HCT116 (cell line): Measurements from ENCODE around the gene MIA. TPM values are rescaled to one million over a fixed set of nuclear protein-coding genes. Genes with fewer than 3 reads are reported as not detected.

Experiments
- ATAC-seq: fragments of 200-7000 bp; cut with Tn5 transposase; 2 replicates; pipeline ENCODE4 v1.9.1; 2020; ENCODE audit warnings: mild to moderate bottlenecking, moderate library complexity
- BruUV-seq: library from RNA; stranded (reverse); fragments of 400-500 nt; replicated peaks from 2 replicates; lab custom pipeline; 2021; lab: Mats Ljungman, UMichigan
- CTCF ChIA-PET: fragments of 300-600 bp; sonication (Branson Sonifier 250); formaldehyde crosslinking; loops from one replicate; lab custom pipeline; 2021; ENCODE audit warnings: antibody characterized with exemption; lab: Charles Lee
- POLR2A ChIA-PET: fragments of 300-600, 350-600 bp; sonication (Branson Sonifier 250); formaldehyde crosslinking; loops from one replicate; lab custom pipeline; 2021; ENCODE audit warnings: antibody characterized with exemption; lab: Charles Lee
- RAD21 ChIA-PET, 2 experiments: fragments of 300-600 bp; sonication (Branson Sonifier 250); formaldehyde crosslinking; loops; one replicate each; lab custom pipeline; 2023; ENCODE audit warnings: low total read pairs in 2 of 2; ENCODE audit not compliant: uncharacterized antibody in 2 of 2, unreplicated experiment in 2 of 2, low non-redundant PET in 1 of 2; lab: Charles Lee
- DNase-seq: peaks from one replicate; pipeline ENCODE4 v3.0.0-alpha.2; 2010; ENCODE audit warnings: low read depth, low spot score
- H2AFZ ChIP-seq: fragments of 200-600 bp; shearing (Covaris generic), sonication (generic); 2 replicates; pipeline ENCODE4 v1.6.1; 2017; ENCODE audit warnings: low read depth, mixed run types, mixed read lengths, antibody characterized with exemption, low read length; ENCODE audit not compliant: poor library complexity, severe bottlenecking
- H3K27ac ChIP-seq: 2 replicates; pipeline ENCODE4 v1.5.1; 2012; ENCODE audit warnings: low read depth, low read length
- H3K27me3 ChIP-seq: fragments of 200-600 bp; sonication (generic); 2 replicates; pipeline ENCODE4 v1.6.1; 2016; ENCODE audit warnings: mixed run types, low read length, mixed read lengths; ENCODE audit not compliant: insufficient read depth
- H3K36me3 ChIP-seq, 2 experiments: fragments of 200-500 bp in 1 of 2; fragments of 200-600 bp in 1 of 2; sonication (Bioruptor generic) in 1 of 2; sonication (generic) in 1 of 2; 2 replicates each; pipeline versions ENCODE4 v1.5.1 to v1.6.1; 2014 to 2016; ENCODE audit warnings: low read length in 2 of 2, inconsistent platforms in 1 of 2, mixed read lengths in 1 of 2, mixed run types in 1 of 2; ENCODE audit not compliant: insufficient read depth in 2 of 2, control insufficient read depth in 1 of 2
- H3K4me1 ChIP-seq, 2 experiments: fragments of 200-600 bp in 1 of 2; sonication (generic) in 1 of 2; 2 replicates each; pipeline versions ENCODE4 v1.5.1 to v1.6.1; 2012 to 2017; ENCODE audit warnings: low read length in 2 of 2, inconsistent platforms in 1 of 2, mild to moderate bottlenecking in 1 of 2, mixed read lengths in 1 of 2, mixed run types in 1 of 2, moderate library complexity in 1 of 2; ENCODE audit not compliant: insufficient read depth in 2 of 2, control insufficient read depth in 1 of 2
- H3K4me2 ChIP-seq: fragments of 200-600 bp; sonication (generic); 2 replicates; pipeline ENCODE4 v1.6.1; 2017; ENCODE audit warnings: mixed run types, low read length, mixed read lengths
- H3K4me3 ChIP-seq, 2 experiments: fragments of 200-600 bp in 1 of 2; sonication (generic) in 1 of 2; replicated peaks in 1 of 2; 2 replicates each; pipeline ENCODE4 v1.5.1; 2011 to 2016; ENCODE audit warnings: low read length in 2 of 2, control low read depth in 1 of 2, low read depth in 1 of 2, mild to moderate bottlenecking in 1 of 2, mixed read lengths in 1 of 2, mixed run types in 1 of 2
- H3K79me2 ChIP-seq: fragments of 200-600 bp; sonication (generic); 2 replicates; pipeline ENCODE4 v1.6.1; 2017; ENCODE audit warnings: mild to moderate bottlenecking, mixed run types, low read length, moderate library complexity, mixed read lengths; ENCODE audit not compliant: insufficient read depth
- H3K9ac ChIP-seq: fragments of 200-600 bp; sonication (generic); 2 replicates; pipeline ENCODE4 v1.6.1; 2016; ENCODE audit warnings: low read length, mixed read lengths
- H3K9me2 ChIP-seq: fragments of 200-600 bp; sonication (generic), shearing (Covaris generic); 2 replicates; pipeline ENCODE4 v1.6.1; 2017; ENCODE audit warnings: mixed run types, mild to moderate bottlenecking, moderate library complexity; ENCODE audit not compliant: insufficient read depth
- H3K9me3 ChIP-seq, 2 experiments: fragments of 200-500 bp in 1 of 2; fragments of 200-600 bp in 1 of 2; sonication (Bioruptor generic) in 1 of 2; sonication (generic) in 1 of 2; 2 replicates each; pipeline ENCODE4 v1.6.1; 2014 to 2017; ENCODE audit warnings: low read length in 2 of 2, mixed read lengths in 2 of 2, inconsistent platforms in 1 of 2, low read depth in 1 of 2, mild to moderate bottlenecking in 1 of 2, mixed run types in 1 of 2, moderate library complexity in 1 of 2; ENCODE audit not compliant: control insufficient read depth in 1 of 2, insufficient read depth in 1 of 2
- H4K20me1 ChIP-seq: fragments of 200-600 bp; sonication (generic), shearing (Covaris generic); 2 replicates; pipeline ENCODE4 v1.6.1; 2017; ENCODE audit warnings: mixed run types, mild to moderate bottlenecking, moderate library complexity; ENCODE audit not compliant: insufficient read depth
- CBX3 ChIP-seq: IDR thresholded peaks from 2 replicates; pipeline ENCODE4 v1.6.1; 2012; ENCODE audit warnings: low read depth
- EGR1 ChIP-seq: IDR thresholded peaks from 2 replicates; pipeline ENCODE4 v1.6.1; 2012; ENCODE audit warnings: low read depth
- RAD21 ChIP-seq: IDR thresholded peaks from 2 replicates; pipeline ENCODE4 v1.6.1; 2012; ENCODE audit warnings: low read depth, mild to moderate bottlenecking
- YY1 ChIP-seq: IDR thresholded peaks from 2 replicates; pipeline ENCODE4 v1.6.1; 2011; ENCODE audit warnings: low read length, low read depth, moderate library complexity, mild to moderate bottlenecking; ENCODE audit not compliant: insufficient replicate concordance; ENCODE audit errors: extremely low read depth
- ZBTB33 ChIP-seq: IDR thresholded peaks from 2 replicates; pipeline ENCODE4 v1.6.1; 2011; ENCODE audit warnings: mild to moderate bottlenecking, low read length, moderate library complexity; ENCODE audit not compliant: insufficient replicate concordance; ENCODE audit errors: extremely low read depth
- ZFX ChIP-seq: fragments of 450-650 bp; IDR thresholded peaks from 2 replicates; pipeline ENCODE4 v1.6.1; 2017
- ZNF274 ChIP-seq: fragments of 200-500 bp; sonication (Bioruptor generic); IDR thresholded peaks from 2 replicates; pipeline ENCODE4 v1.6.1; 2014; ENCODE audit warnings: mild to moderate bottlenecking, low read depth, low read length, inconsistent platforms
- intact Hi-C: fragments of 100-400 bp; cut with micrococcal nuclease; formaldehyde crosslinking; loops from 2 replicates; pipeline ENCODE4 v1.10.0; 2022
- total RNA-seq: library from RNA; stranded (reverse); gene quantifications from one replicate; pipeline ENCODE4 v1.2.1, GENCODE V29; 2021; ENCODE audit not compliant: unreplicated experiment

MIA gene
- total RNA-seq, 1 experiment from 2014 or later: 1.4 TPM

GRCh38 chr19:40809358-40810086 lies 34.2 kb downstream of the MIA start:
- no peak overlapping the region for H3K4me3 ChIP-seq
- intact Hi-C loops: loop anchor here (10.0 kb wide), 1 partner anchor 335 kb away; no protein-coding TSS in a partner anchor
- POLR2A ChIA-PET: no interaction called here

More at GRCh38 chr19:40809358-40810086, 34.2 kb downstream of the MIA start:
- no peak for ATAC-seq
- Histone ChIP-seq H3K9me2 (no peaks in the 10 kb centered on the region), H2AFZ (no peak overlapping the region), H3K36me3 (peaks cover 7 to 10% of the 10 kb centered on the region in 2 experiments; a peak in 2 of 4 replicates), H3K79me2 (peaks cover 35% of the 10 kb centered on the region), H3K9me3 (no peaks in the 10 kb centered on the region), H3K4me1 (peaks cover 23 to 57% of the 10 kb centered on the region in 2 experiments), H3K27ac (peak overlapping the region; percentile 25; the same call in 1 of the 2 replicates), H4K20me1 (peaks cover 4% of the 10 kb centered on the region; the same call in 1 of the 2 replicates), H3K9ac (no peak overlapping the region), H3K4me2 (no peak overlapping the region), H3K27me3 (no peaks in the 10 kb centered on the region)
- ChIA-PET CTCF (no interaction called here), RAD21 (no interaction called here)
- DNase-seq: no peak
- no TSS peak for BruUV-seq
- TF ChIP-seq ZNF274 (no peak), CBX3 (no peak), YY1 (no peak), ZFX (no peak), ZBTB33 (no peak), EGR1 (no peak), RAD21 (no peak)
